ENCODE data around the gene BRF1.

DNA sequence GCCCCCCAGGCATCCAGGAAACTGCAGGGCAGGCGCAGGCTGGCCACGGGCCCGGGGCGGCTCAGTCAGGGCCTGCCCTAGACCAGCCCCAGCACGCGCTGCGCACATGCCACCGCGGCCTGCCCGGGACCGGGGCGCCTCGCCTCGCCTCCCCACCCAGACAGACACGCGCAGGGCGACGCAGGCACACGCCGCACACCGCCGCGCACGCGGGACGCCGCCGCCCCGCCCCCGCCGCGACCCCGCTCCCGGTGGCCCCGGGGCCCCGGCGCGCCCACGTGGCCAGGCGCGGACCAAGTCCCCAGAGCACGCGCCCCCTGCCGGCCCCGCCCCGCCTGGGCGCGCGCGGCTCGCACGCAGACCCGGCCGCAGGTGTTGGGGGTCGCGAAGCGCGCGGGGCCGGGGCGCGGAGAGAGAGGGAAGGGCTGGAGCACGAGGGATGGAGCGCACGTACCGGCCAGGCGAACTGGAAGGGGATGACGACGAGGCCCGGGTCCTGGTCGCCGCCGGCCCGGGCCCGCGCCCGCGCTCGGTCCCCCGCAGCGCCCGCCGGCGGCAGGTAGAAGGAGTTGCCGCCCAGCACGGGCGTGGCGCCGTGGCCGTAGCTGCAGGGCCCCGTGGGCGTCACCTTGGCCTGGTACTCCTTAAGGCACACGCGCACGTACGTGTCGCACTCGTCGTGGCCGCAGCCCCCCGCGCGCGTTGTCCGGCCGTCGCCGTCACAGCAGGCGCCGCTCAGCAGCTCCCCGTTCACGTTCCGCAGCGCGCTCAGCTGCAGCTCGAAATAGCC is 133.3 kb downstream of the BRF1 start:
- TF ChIP-seq POLR2AphosphoS5 (IDR thresholded peaks at IDR 0.05) = no peak
- TF ChIP-seq CTCF (IDR thresholded peaks at IDR 0.05) = no peak
- no peak for TF ChIP-seq POLR2A (IDR thresholded peaks at IDR 0.05)
- TF ChIP-seq EP300 (IDR thresholded peaks at IDR 0.05) = no peak
